CD14-positive monocyte (primary cell): ENCODE data around the gene RBM43. TPM values are rescaled to one million over a fixed set of nuclear protein-coding genes. Genes with fewer than 3 reads are reported as not detected.

Experiments used
- DNase-seq, 3 donors: peaks; one replicate each; pipeline ENCODE4 v3.0.0-alpha.2; 2011 to 2022
- H2AFZ ChIP-seq: 2 replicates; pipeline ENCODE4 v1.6.0; 2012; ENCODE audit warnings: mild to moderate bottlenecking, low read depth, low read length, inconsistent platforms; ENCODE audit not compliant: insufficient read depth, poor library complexity, severe bottlenecking
- H3K27ac ChIP-seq, 2 donors: 1 replicate in 1 of 2; 2 replicates in 1 of 2; pipeline ENCODE4 v1.5.1; 2012 to 2013; ENCODE audit warnings: low read length in 2 of 2, control low read depth in 1 of 2, inconsistent platforms in 1 of 2, low read depth in 1 of 2, mild to moderate bottlenecking in 1 of 2
- H3K27me3 ChIP-seq, 2 donors: one replicate each; pipeline versions ENCODE4 v1.6.0 to v1.6.1; 2011 to 2013; ENCODE audit warnings: low read length in 2 of 2; ENCODE audit not compliant: control insufficient read depth in 2 of 2, insufficient read depth in 2 of 2
- H3K36me3 ChIP-seq, 2 donors: replicated peaks in 1 of 2; 1 replicate in 1 of 2; 2 replicates in 1 of 2; pipeline versions ENCODE4 v1.5.1 to v1.6.1; 2012 to 2013; ENCODE audit warnings: low read length in 2 of 2, control low read depth in 1 of 2, inconsistent platforms in 1 of 2, mild to moderate bottlenecking in 1 of 2; ENCODE audit not compliant: insufficient read depth in 2 of 2, control insufficient read depth in 1 of 2
- H3K4me1 ChIP-seq, 2 donors: 1 replicate in 1 of 2; 2 replicates in 1 of 2; pipeline versions ENCODE4 v1.5.1 to v1.6.1; 2012 to 2013; ENCODE audit warnings: low read length in 2 of 2, control low read depth in 1 of 2, inconsistent platforms in 1 of 2, mild to moderate bottlenecking in 1 of 2, moderate library complexity in 1 of 2; ENCODE audit not compliant: insufficient read depth in 2 of 2, control insufficient read depth in 1 of 2
- H3K4me2 ChIP-seq: replicated peaks from 2 replicates; pipeline ENCODE3; 2012; ENCODE audit warnings: low read length, moderate library complexity, mild to moderate bottlenecking; ENCODE audit not compliant: poor library complexity, severe bottlenecking; ENCODE audit errors: extremely low read depth
- H3K4me3 ChIP-seq, 3 experiments: fragments of 200-600 bp in 1 of 3; sonication (generic) in 1 of 3; replicated peaks in 1 of 3; 1 replicate in 2 of 3; 2 replicates in 1 of 3; pipeline ENCODE4 v1.5.1; 2011 to 2013; ENCODE audit warnings: low read length in 3 of 3, mild to moderate bottlenecking in 3 of 3, control low read depth in 2 of 3, low read depth in 2 of 3, inconsistent platforms in 1 of 3, moderate library complexity in 1 of 3
- H3K79me2 ChIP-seq: 2 replicates; pipeline ENCODE4 v1.6.0; 2012; ENCODE audit warnings: mild to moderate bottlenecking, control low read depth, inconsistent platforms, low read length, moderate library complexity; ENCODE audit not compliant: insufficient read depth
- H3K9ac ChIP-seq: 2 replicates; pipeline ENCODE4 v1.6.0; 2017; ENCODE audit warnings: low read length, mild to moderate bottlenecking; ENCODE audit not compliant: insufficient read depth, poor library complexity, severe bottlenecking
- H3K9me3 ChIP-seq, 2 donors: replicated peaks in 1 of 2; 1 replicate in 1 of 2; 2 replicates in 1 of 2; pipeline versions ENCODE4 v1.5.1 to v1.6.1; 2012 to 2013; ENCODE audit warnings: low read length in 2 of 2, control low read depth in 1 of 2; ENCODE audit not compliant: control insufficient read depth in 1 of 2, insufficient read depth in 1 of 2
- H4K20me1 ChIP-seq: 2 replicates; pipeline ENCODE4 v1.6.0; 2012; ENCODE audit warnings: mild to moderate bottlenecking, low read length, control low read depth, moderate library complexity; ENCODE audit not compliant: insufficient read depth
- H3K27ac Mint-ChIP-seq, 7 donors: one replicate each; pipeline ENCODE4 v1.8.0; 2020; ENCODE audit warnings: mild to moderate bottlenecking in 7 of 7, mixed read lengths in 7 of 7, moderate library complexity in 6 of 7, inconsistent platforms in 2 of 7
- H3K27me3 Mint-ChIP-seq, 3 donors: one replicate each; pipeline ENCODE4 v1.8.0; 2021 to 2022; ENCODE audit warnings: low read depth in 3 of 3, mild to moderate bottlenecking in 3 of 3, mixed read lengths in 3 of 3, moderate library complexity in 3 of 3, inconsistent platforms in 1 of 3
- H3K36me3 Mint-ChIP-seq, 2 donors: one replicate each; pipeline ENCODE4 v1.8.0; 2020; ENCODE audit warnings: mixed read lengths in 2 of 2, inconsistent platforms in 1 of 2, mild to moderate bottlenecking in 1 of 2
- H3K4me1 Mint-ChIP-seq: one replicate; pipeline ENCODE4 v1.8.0; 2020; ENCODE audit warnings: mild to moderate bottlenecking, mixed read lengths
- H3K4me3 Mint-ChIP-seq, 2 donors: one replicate each; pipeline ENCODE4 v1.8.0; 2020; ENCODE audit warnings: mild to moderate bottlenecking in 2 of 2, mixed read lengths in 2 of 2, moderate library complexity in 1 of 2
- H3K9me3 Mint-ChIP-seq, 7 donors: one replicate each; pipeline ENCODE4 v1.8.0; 2020 to 2022; ENCODE audit warnings: mixed read lengths in 7 of 7, mild to moderate bottlenecking in 6 of 7, moderate library complexity in 6 of 7, inconsistent platforms in 2 of 7
- WGBS: methylation state at CpG from one replicate; pipeline ENCODE4 v1.1.5; 2013; ENCODE audit warnings: missing lambda C conversion rate; ENCODE audit not compliant: insufficient coverage; 5-methylcytosine and 5-hydroxymethylcytosine counted together
- intact Hi-C, 2 donors: fragments of 100-400 bp; cut with micrococcal nuclease; formaldehyde crosslinking; loops; one replicate each; pipeline versions ENCODE4 v1.15.0 to v1.15.1; 2023
- polyA plus RNA-seq, 3 donors: library from polyadenylated mRNA; depleted of rRNA in 1 of 3; unstranded in 2 of 3; stranded (reverse) in 1 of 3; fragments of 300-500 nt in 2 of 3; fragments of >200 nt in 1 of 3; fragmentation: Illumina TruSeq in 2 of 3; gene quantifications; 1 replicate in 2 of 3; 2 replicates in 1 of 3; pipeline ENCODE4 v1.2.3, GENCODE V29; 2012 to 2021
- TF ChIP-seq, protein P1 (sequence below): fragments of 200-600 bp; IDR thresholded peaks from one replicate; pipeline ENCODE4 v1.8.0; 2022; ENCODE audit warnings: antibody characterized with exemption, mild to moderate bottlenecking

The RBM43 gene
- polyA plus RNA-seq, 3 donors = 0.24 to 2.6 (median 0.38) TPM

DNA sequence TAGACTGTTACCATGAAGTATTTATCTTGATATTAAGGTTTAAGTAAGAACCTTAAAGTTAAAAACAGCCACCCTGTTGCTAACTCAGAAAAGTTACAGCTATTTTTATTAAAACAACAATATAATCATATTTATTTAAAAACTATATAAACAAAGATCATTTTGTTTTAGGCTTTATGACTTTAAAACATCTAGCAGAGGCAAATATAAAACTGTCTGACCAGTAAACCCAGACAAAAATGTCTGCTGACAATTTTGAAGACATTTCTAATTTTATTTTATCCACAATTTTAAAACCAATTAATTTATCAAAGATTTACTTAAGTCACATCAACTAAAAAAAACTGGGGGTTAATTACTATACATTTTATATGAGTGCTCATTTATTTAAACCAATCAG lies 14.2 kb downstream of the RBM43 start:
- no peak for DNase-seq
- Histone ChIP-seq H3K36me3 (peaks cover 13 to 40% of the 10 kb centered on the region in 2 donors), H3K9ac (no peak overlapping the region), H3K79me2 (no peaks in the 10 kb centered on the region), H3K9me3 (peaks cover 13 to 15% of the 10 kb centered on the region in 2 donors), H2AFZ (no peak overlapping the region), H3K4me2 (no peak overlapping the region), H4K20me1 (no peaks in the 10 kb centered on the region), H3K4me1 (no peaks in the 10 kb centered on the region), H3K4me3 (no peak overlapping the region), H3K27ac (no peak overlapping the region), H3K27me3 (no peaks in the 10 kb centered on the region)
- H3K4me1 Mint-ChIP-seq = no peaks in the 10 kb centered on the region
- H3K27me3 Mint-ChIP-seq = peaks cover 0 to 3% (median 0%) of the 10 kb centered on the region in 3 donors
- H3K9me3 Mint-ChIP-seq = peaks cover 10 to 27% (median 22%) of the 10 kb centered on the region in 7 donors
- H3K4me3 Mint-ChIP-seq = no peak overlapping the region
- TF ChIP-seq, protein P1, sequence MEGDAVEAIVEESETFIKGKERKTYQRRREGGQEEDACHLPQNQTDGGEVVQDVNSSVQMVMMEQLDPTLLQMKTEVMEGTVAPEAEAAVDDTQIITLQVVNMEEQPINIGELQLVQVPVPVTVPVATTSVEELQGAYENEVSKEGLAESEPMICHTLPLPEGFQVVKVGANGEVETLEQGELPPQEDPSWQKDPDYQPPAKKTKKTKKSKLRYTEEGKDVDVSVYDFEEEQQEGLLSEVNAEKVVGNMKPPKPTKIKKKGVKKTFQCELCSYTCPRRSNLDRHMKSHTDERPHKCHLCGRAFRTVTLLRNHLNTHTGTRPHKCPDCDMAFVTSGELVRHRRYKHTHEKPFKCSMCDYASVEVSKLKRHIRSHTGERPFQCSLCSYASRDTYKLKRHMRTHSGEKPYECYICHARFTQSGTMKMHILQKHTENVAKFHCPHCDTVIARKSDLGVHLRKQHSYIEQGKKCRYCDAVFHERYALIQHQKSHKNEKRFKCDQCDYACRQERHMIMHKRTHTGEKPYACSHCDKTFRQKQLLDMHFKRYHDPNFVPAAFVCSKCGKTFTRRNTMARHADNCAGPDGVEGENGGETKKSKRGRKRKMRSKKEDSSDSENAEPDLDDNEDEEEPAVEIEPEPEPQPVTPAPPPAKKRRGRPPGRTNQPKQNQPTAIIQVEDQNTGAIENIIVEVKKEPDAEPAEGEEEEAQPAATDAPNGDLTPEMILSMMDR = no peak
- no peak overlapping the region for H3K27ac Mint-ChIP-seq
- H3K36me3 Mint-ChIP-seq = peaks cover 34 to 41% of the 10 kb centered on the region in 2 donors
- intact Hi-C loops = no loop called here

DNA sequence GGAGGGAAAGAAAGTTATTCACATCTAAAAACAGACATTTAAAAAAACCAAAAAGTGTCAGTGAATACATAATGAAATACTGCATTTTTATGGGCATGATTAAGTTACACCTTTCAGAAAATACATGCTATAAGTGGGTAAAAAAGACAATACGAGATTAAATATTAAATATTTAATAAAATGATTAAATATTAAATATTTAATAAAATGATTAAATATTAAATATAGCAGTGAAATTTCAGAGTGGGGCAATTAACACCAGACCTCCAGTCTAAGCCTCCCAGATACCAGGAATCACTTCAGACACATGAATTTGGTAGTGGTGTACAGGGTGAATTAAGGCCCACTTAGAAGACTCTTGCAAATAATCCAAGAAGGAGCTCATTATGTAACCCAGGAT lies 15.5 kb downstream of the RBM43 start:
- H2AFZ ChIP-seq = no peak overlapping the region
- no peaks in the 10 kb centered on the region for H3K79me2 ChIP-seq
- no peaks in the 10 kb centered on the region for H3K27me3 ChIP-seq
- TF ChIP-seq, protein P1 = no peak
- intact Hi-C loops = no loop called here
- no peak overlapping the region for H3K9ac ChIP-seq
- H3K36me3 ChIP-seq = peaks cover 8 to 27% of the 10 kb centered on the region in 2 donors
- Mint-ChIP-seq H3K27me3 (peaks cover 0 to 3% (median 0%) of the 10 kb centered on the region in 3 donors), H3K36me3 (peaks cover 22 to 29% of the 10 kb centered on the region in 2 donors), H3K4me1 (no peaks in the 10 kb centered on the region), H3K4me3 (no peak overlapping the region), H3K27ac (no peak overlapping the region), H3K9me3 (peaks cover 10 to 27% (median 21%) of the 10 kb centered on the region in 7 donors)
- no peak overlapping the region for H3K4me3 ChIP-seq
- no peak overlapping the region for H3K27ac ChIP-seq
- peaks cover 13 to 15% of the 10 kb centered on the region in 2 donors for H3K9me3 ChIP-seq
- no peaks in the 10 kb centered on the region for H3K4me1 ChIP-seq
- no peak overlapping the region for H3K4me2 ChIP-seq
- WGBS = no CpG with 5 or more reads among the region's 1 CpG
- no peak for DNase-seq
- no peaks in the 10 kb centered on the region for H4K20me1 ChIP-seq
